ENCODE results near the gene IGSF9B. TPM values are rescaled to one million over a fixed set of nuclear protein-coding genes. Genes with fewer than 3 reads are reported as not detected.

IGSF9B gene
- total RNA-seq, 2 donors from 2014 or later: 33.3 to 40.0 TPM

- ATAC-seq (peak in 1 of 2 donors; percentile 28), DNase-seq (no peak)
- intact Hi-C loops (cut with DNase I): loop anchor here in 1 of 2 donors (10.0 kb wide), 1 partner anchor 214 kb away; no protein-coding TSS in a partner anchor
Measured at GRCh38 chr11:133930767-133931448, 25.9 kb downstream of the IGSF9B start.

- no peak for ATAC-seq
- DNase-seq: no peak
- intact Hi-C loops (cut with DNase I): loop anchor here in 1 of 2 donors (10.0 kb wide), 1 partner anchor 215 kb away; no protein-coding TSS in a partner anchor
Measured at GRCh38 chr11:133930053-133930766, 26.6 kb downstream of the IGSF9B start.

GRCh38 chr11:133929401-133930052 lies 27.2 kb downstream of the IGSF9B start:
- intact Hi-C loops (cut with DNase I): loop anchor here (5.0 to 10.0 kb wide), 4 partner anchors 115 to 215 kb away; no protein-coding TSS in a partner anchor
- no peak for ATAC-seq
- no peak for DNase-seq

GRCh38 chr11:133928628-133929059 lies 28.1 kb downstream of the IGSF9B start:
- intact Hi-C loops (cut with DNase I): loop anchor here (5.0 to 10.0 kb wide), 3 partner anchors 116 to 214 kb away; no protein-coding TSS in a partner anchor
- ATAC-seq (peak in 1 of 2 donors; percentile 55), DNase-seq (no peak)

- peak; percentile 77 for DNase-seq
- intact Hi-C loops (cut with DNase I): loop anchor here (5.0 to 10.0 kb wide), 3 partner anchors 117 to 214 kb away; no protein-coding TSS in a partner anchor
- ATAC-seq: peak; percentile 82 to 87
Measured at GRCh38 chr11:133927690-133928627, 28.8 kb downstream of the IGSF9B start.

- ATAC-seq (no peak), DNase-seq (no peak)
- intact Hi-C loops (cut with DNase I): loop anchor here (5.0 to 10.0 kb wide), 3 partner anchors 118 to 216 kb away; no protein-coding TSS in a partner anchor
Measured at GRCh38 chr11:133926466-133927246, 30.1 kb downstream of the IGSF9B start.

- ATAC-seq (no peak), DNase-seq (no peak)
- intact Hi-C loops (cut with DNase I): loop anchor here (5.0 to 10.0 kb wide), 3 partner anchors 119 to 217 kb away; no protein-coding TSS in a partner anchor
Measured at GRCh38 chr11:133925756-133926155, 31.0 kb downstream of the IGSF9B start.

- DNase-seq: no peak
- ATAC-seq: no peak
- intact Hi-C loops (cut with DNase I): loop anchor here (5.0 to 10.0 kb wide), 3 partner anchors 120 to 218 kb away; no protein-coding TSS in a partner anchor
Measured at GRCh38 chr11:133924661-133925060, 32.1 kb downstream of the IGSF9B start.

GRCh38 chr11:133922078-133922870 lies 34.5 kb downstream of the IGSF9B start:
- intact Hi-C loops (cut with DNase I): loop anchor here in 1 of 2 donors (10.0 kb wide), 1 partner anchor 123 kb away; no protein-coding TSS in a partner anchor
- ATAC-seq: no peak
- DNase-seq: no peak

- no peak for ATAC-seq
- no peak for DNase-seq
- intact Hi-C loops (cut with DNase I): loop anchor here in 1 of 2 donors (10.0 kb wide), 1 partner anchor 123 kb away; no protein-coding TSS in a partner anchor
Measured at GRCh38 chr11:133921513-133921912, 35.3 kb downstream of the IGSF9B start.

GRCh38 chr11:133921026-133921425 lies 35.7 kb downstream of the IGSF9B start:
- ATAC-seq (no peak), DNase-seq (no peak)
- intact Hi-C loops (cut with DNase I): loop anchor here in 1 of 2 donors (10.0 kb wide), 1 partner anchor 124 kb away; no protein-coding TSS in a partner anchor

- ATAC-seq: no peak
- intact Hi-C loops (cut with DNase I): loop anchor here in 1 of 2 donors (10.0 kb wide), 1 partner anchor 124 kb away; no protein-coding TSS in a partner anchor
- no peak for DNase-seq
Measured at GRCh38 chr11:133920109-133920990, 36.4 kb downstream of the IGSF9B start.

- ATAC-seq: no peak
- intact Hi-C loops (cut with DNase I): loop anchor here in 1 of 2 donors (10.0 kb wide), 1 partner anchor 125 kb away; no protein-coding TSS in a partner anchor
- no peak for DNase-seq
Measured at GRCh38 chr11:133919330-133920108, 37.2 kb downstream of the IGSF9B start.

GRCh38 chr11:133918608-133919260 lies 38.0 kb downstream of the IGSF9B start:
- intact Hi-C loops (cut with DNase I): no loop called here
- ATAC-seq: no peak
- no peak for DNase-seq
